Effector memory CD4-positive, alpha-beta T cell (primary cell): Measurements from ENCODE around the gene PPM1L.

ENCODE experiments used
- DNase-seq, 3 donors: peaks; one replicate each; pipeline ENCODE4 v3.0.0-alpha.2; 2020
- H3K27ac ChIP-seq: 2 replicates; pipeline ENCODE4 v1.7.0; 2013; ENCODE audit warnings: mild to moderate bottlenecking, low read length, moderate library complexity; ENCODE audit not compliant: insufficient read depth, poor library complexity, severe bottlenecking
- H3K27me3 ChIP-seq: replicated peaks from 2 replicates; pipeline ENCODE4 v1.7.0; 2013; ENCODE audit warnings: mild to moderate bottlenecking, low read length; ENCODE audit not compliant: insufficient read depth, control insufficient read depth, poor library complexity, severe bottlenecking
- H3K36me3 ChIP-seq: 2 replicates; pipeline ENCODE4 v1.7.0; 2013; ENCODE audit warnings: mild to moderate bottlenecking, low read length, moderate library complexity; ENCODE audit not compliant: control insufficient read depth, insufficient read depth
- H3K4me1 ChIP-seq: 2 replicates; pipeline ENCODE4 v1.7.0; 2013; ENCODE audit warnings: low read length, mild to moderate bottlenecking; ENCODE audit not compliant: control insufficient read depth, insufficient read depth, poor library complexity, severe bottlenecking
- H3K4me3 ChIP-seq: 2 replicates; pipeline ENCODE4 v1.7.0; 2013; ENCODE audit warnings: low read length, low read depth, mild to moderate bottlenecking; ENCODE audit not compliant: insufficient read depth, poor library complexity, severe bottlenecking
- H3K9me3 ChIP-seq: 2 replicates; pipeline ENCODE4 v1.7.0; 2013; ENCODE audit warnings: mild to moderate bottlenecking, low read length, moderate library complexity; ENCODE audit not compliant: control insufficient read depth

PPM1L gene

DNA sequence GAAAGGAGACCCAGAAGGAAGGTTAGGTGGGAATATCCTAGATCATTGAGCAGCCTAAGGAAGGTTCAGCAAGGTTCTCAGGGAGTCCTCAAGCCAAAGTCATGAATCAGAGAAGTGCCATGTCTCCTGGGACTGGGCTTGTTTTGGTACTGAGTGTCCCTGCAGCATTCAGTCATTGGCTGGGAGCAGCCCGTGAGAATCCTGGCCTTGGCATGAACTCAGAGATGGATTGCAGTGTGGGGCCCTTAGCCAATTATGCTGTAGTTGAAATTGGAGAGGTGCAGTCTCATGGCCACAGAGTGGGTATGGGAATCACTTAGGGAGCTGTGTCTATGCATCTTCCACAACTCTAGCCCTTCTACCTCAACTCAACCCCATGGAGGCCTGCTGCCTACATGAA lies 17.0 kb upstream of the PPM1L start:
- no peak for DNase-seq
- H3K4me3 ChIP-seq = no peak overlapping the region
- no peaks in the 10 kb centered on the region for H3K36me3 ChIP-seq
- no peak overlapping the region for H3K27ac ChIP-seq
- no peaks in the 10 kb centered on the region for H3K9me3 ChIP-seq
- no peaks in the 10 kb centered on the region for H3K27me3 ChIP-seq
- no peaks in the 10 kb centered on the region for H3K4me1 ChIP-seq

- Histone ChIP-seq H3K4me1 (no peaks in the 10 kb centered on the region), H3K27me3 (no peaks in the 10 kb centered on the region), H3K27ac (no peak overlapping the region), H3K4me3 (no peak overlapping the region), H3K9me3 (no peaks in the 10 kb centered on the region), H3K36me3 (no peaks in the 10 kb centered on the region)
- no peak for DNase-seq
These were observed 9.1 kb upstream of the PPM1L start for GRCh38 chr3:160746976-160747375.

- Histone ChIP-seq H3K4me3 (no peak overlapping the region), H3K9me3 (no peaks in the 10 kb centered on the region), H3K36me3 (no peaks in the 10 kb centered on the region), H3K27me3 (no peaks in the 10 kb centered on the region), H3K27ac (no peak overlapping the region), H3K4me1 (no peaks in the 10 kb centered on the region)
- DNase-seq = no peak
These were observed 8.6 kb upstream of the PPM1L start for GRCh38 chr3:160747422-160747821.

DNA sequence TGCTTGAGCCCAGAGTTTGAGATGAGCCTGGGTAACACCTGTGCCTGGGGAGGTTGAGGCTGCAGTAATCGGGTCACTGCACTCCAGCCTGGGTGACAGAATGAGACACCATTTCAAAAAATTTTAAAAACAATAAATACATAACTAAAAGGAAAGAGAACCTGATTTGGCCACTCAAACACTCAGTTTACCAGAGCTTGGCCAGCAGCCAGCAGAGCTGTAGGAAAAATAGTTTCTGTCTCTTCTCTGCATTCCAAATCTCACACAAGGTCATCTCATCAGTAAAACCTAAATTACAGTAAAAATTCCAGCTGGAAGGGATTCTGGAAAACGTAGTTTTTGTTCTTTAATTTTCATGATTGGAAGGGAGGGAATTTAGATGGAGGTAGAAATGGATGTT lies 7.8 kb upstream of the PPM1L start:
- Histone ChIP-seq H3K27me3 (no peaks in the 10 kb centered on the region), H3K36me3 (no peaks in the 10 kb centered on the region), H3K27ac (no peak overlapping the region), H3K9me3 (no peaks in the 10 kb centered on the region), H3K4me1 (no peaks in the 10 kb centered on the region), H3K4me3 (no peak overlapping the region)
- DNase-seq = no peak

DNA sequence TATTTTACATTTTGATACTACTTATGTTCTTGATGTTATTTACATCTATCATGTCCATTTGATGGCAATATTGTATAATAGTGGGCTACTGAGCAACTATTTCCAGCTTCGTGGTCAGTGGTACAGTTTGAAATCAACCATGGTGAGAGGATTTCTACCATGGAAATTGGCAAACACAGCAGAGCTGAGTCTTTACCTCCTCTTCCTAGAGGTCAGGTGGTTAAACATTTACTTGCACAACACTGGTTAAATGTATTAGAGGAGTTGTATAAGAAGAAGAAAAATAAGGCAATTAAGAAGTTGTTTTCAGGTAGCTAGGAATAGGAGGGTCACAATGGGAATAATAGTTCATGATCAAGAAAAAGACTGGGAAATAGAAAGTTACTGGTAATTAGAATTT lies 7.2 kb upstream of the PPM1L start:
- no peaks in the 10 kb centered on the region for H3K36me3 ChIP-seq
- no peaks in the 10 kb centered on the region for H3K9me3 ChIP-seq
- no peaks in the 10 kb centered on the region for H3K27me3 ChIP-seq
- no peak overlapping the region for H3K27ac ChIP-seq
- no peak for DNase-seq
- no peaks in the 10 kb centered on the region for H3K4me1 ChIP-seq
- no peak overlapping the region for H3K4me3 ChIP-seq

DNA sequence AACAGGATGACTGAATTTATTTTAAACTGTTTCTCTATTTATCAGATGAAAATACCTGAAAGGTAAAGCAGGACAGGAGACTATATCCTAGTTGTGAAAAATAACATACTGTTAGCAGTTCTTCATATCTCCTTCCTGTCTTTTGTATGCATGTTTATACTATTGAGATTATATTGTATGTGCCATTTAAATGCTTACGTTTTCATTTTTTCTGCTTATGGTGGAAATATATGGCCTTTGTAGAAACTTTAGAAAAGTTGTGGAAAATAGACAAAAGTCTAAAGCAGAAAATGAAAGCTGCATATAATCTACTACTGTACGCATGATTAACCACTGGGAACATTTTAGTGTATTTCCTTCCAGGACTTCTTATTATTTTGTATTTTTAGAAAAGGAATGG lies 2.1 kb upstream of the PPM1L start:
- H3K9me3 ChIP-seq = no peaks in the 10 kb centered on the region
- H3K4me1 ChIP-seq = peaks cover 14% of the 10 kb centered on the region
- H3K27ac ChIP-seq = no peak overlapping the region
- no peak for DNase-seq
- no peaks in the 10 kb centered on the region for H3K36me3 ChIP-seq
- peak overlapping the region; percentile 93 for H3K4me3 ChIP-seq
- no peaks in the 10 kb centered on the region for H3K27me3 ChIP-seq

- Histone ChIP-seq H3K4me3 (peak overlapping the region; percentile 93), H3K27ac (peak overlapping the region; percentile 67), H3K9me3 (no peaks in the 10 kb centered on the region), H3K36me3 (no peaks in the 10 kb centered on the region), H3K4me1 (peaks cover 14% of the 10 kb centered on the region), H3K27me3 (no peaks in the 10 kb centered on the region)
- peak in 1 of 3 donors; percentile 6 for DNase-seq
These were observed 1.6 kb upstream of the PPM1L start for GRCh38 chr3:160754371-160754854.

GRCh38 chr3:160754855-160755747 lies 930 bp upstream of the PPM1L start:
- Histone ChIP-seq H3K36me3 (no peaks in the 10 kb centered on the region), H3K27ac (peak overlapping the region; percentile 67), H3K4me1 (peaks cover 14% of the 10 kb centered on the region), H3K9me3 (no peaks in the 10 kb centered on the region), H3K27me3 (no peaks in the 10 kb centered on the region), H3K4me3 (peak overlapping the region; percentile 93)
- peak; percentile 80 to 87 (median 82) for DNase-seq

- H3K9me3 ChIP-seq = no peaks in the 10 kb centered on the region
- no peak overlapping the region for H3K27ac ChIP-seq
- H3K36me3 ChIP-seq = no peaks in the 10 kb centered on the region
- no peak for DNase-seq
- H3K27me3 ChIP-seq = no peaks in the 10 kb centered on the region
- H3K4me1 ChIP-seq = peaks cover 14% of the 10 kb centered on the region
- no peak overlapping the region for H3K4me3 ChIP-seq
These were observed 1.4 kb downstream of the PPM1L start for GRCh38 chr3:160757233-160758106.
